NOMO-1 treated with DMSO at 0.1 percent for 48 hours (cell line): ENCODE data around the gene KHDC1L.
"Not testable (repeated sequence)": the region's sequence is repeated elsewhere in the genome, so short reads cannot be mapped to it uniquely, and the experiment has no call there.

Source experiments
- DNase-seq: peaks from one replicate; lab custom pipeline; 2025; ENCODE audit not compliant: unreplicated experiment; lab: John Stamatoyannopoulos, UW

The KHDC1L gene

GRCh38 chr6:73207221-73207837, 18.0 kb downstream of the KHDC1L start:
- DNase-seq, result no peak

- DNase-seq, result no peak
Measured at GRCh38 chr6:73204252-73204651, 21.0 kb downstream of the KHDC1L start.

- DNase-seq, result peak; percentile 43
Measured at GRCh38 chr6:73203098-73203497, 22.2 kb downstream of the KHDC1L start.

- no peak for DNase-seq
Measured at GRCh38 chr6:73200735-73201134, 24.6 kb downstream of the KHDC1L start.

- DNase-seq, result no peak
Measured at GRCh38 chr6:73200247-73200646, 25.0 kb downstream of the KHDC1L start.

GRCh38 chr6:73194744-73195143, 30.6 kb downstream of the KHDC1L start:
- DNase-seq, result no peak

GRCh38 chr6:73193302-73193701, 32.0 kb downstream of the KHDC1L start:
- DNase-seq, result not testable (repeated sequence)

GRCh38 chr6:73182021-73182607, 43.2 kb downstream of the KHDC1L start:
- DNase-seq, result no peak

GRCh38 chr6:73180763-73181619, 44.3 kb downstream of the KHDC1L start:
- peak; percentile 85 for DNase-seq

GRCh38 chr6:73180076-73180738, 45.1 kb downstream of the KHDC1L start:
- no peak for DNase-seq

GRCh38 chr6:73177221-73177944, 47.9 kb downstream of the KHDC1L start:
- DNase-seq, result no peak

GRCh38 chr6:73176057-73176456, 49.2 kb downstream of the KHDC1L start:
- no peak for DNase-seq

- no peak for DNase-seq
Measured at GRCh38 chr6:73174646-73175045, 50.6 kb downstream of the KHDC1L start.
